SK-N-SH (cell line): Measurements from ENCODE around the gene ARF4. TPM values are rescaled to one million over a fixed set of nuclear protein-coding genes. Genes with fewer than 3 reads are reported as not detected.
"Not testable (repeated sequence)": the region's sequence is repeated elsewhere in the genome, so short reads cannot be mapped to it uniquely, and the experiment has no call there.

Experiments used
- CTCF ChIA-PET: fragments of 300-600, 350-600 bp; formaldehyde crosslinking; extraction: SDS; loops from one replicate; lab custom pipeline; 2021; lab: Yijun Ruan, JAX
- POLR2A ChIA-PET: fragments of 350-600 bp; sonication (Branson Sonifier 250); formaldehyde crosslinking; extraction: SDS; loops from one replicate; lab custom pipeline; 2020; ENCODE audit warnings: antibody characterized with exemption, inconsistent platforms; lab: Yijun Ruan, JAX
- DNase-seq: peaks from one replicate; pipeline ENCODE4 v3.0.0; 2012
- H2AFZ ChIP-seq: fragments of 200-600 bp; sonication (generic); 2 replicates; pipeline ENCODE4 v1.8.1; 2016; ENCODE audit warnings: antibody characterized with exemption, mild to moderate bottlenecking, low read depth
- H3F3A ChIP-seq: fragments of 200-600 bp; sonication (generic); replicated peaks from 2 replicates; pipeline ENCODE3; 2016; ENCODE audit warnings: antibody characterized with exemption, mild to moderate bottlenecking; ENCODE audit not compliant: insufficient read depth
- H3K27ac ChIP-seq, 2 experiments: fragments of 200-500 bp in 1 of 2; fragments of 200-600 bp in 1 of 2; sonication (Bioruptor generic) in 1 of 2; sonication (generic), shearing (Covaris generic) in 1 of 2; 2 replicates each; pipeline versions ENCODE4 v1.5.1 to v1.6.1; 2014 to 2016; ENCODE audit warnings: low read depth in 2 of 2, inconsistent platforms in 1 of 2, low read length in 1 of 2, mild to moderate bottlenecking in 1 of 2, mixed read lengths in 1 of 2
- H3K27me3 ChIP-seq: fragments of 200-600 bp; sonication (generic), shearing (Covaris generic); 2 replicates; pipeline ENCODE4 v1.6.1; 2016; ENCODE audit warnings: mixed run types; ENCODE audit not compliant: insufficient read depth
- H3K36me3 ChIP-seq, 2 experiments: fragments of 200-500 bp in 1 of 2; fragments of 200-600 bp in 1 of 2; sonication (Bioruptor generic) in 1 of 2; sonication (generic) in 1 of 2; replicated peaks in 1 of 2; 2 replicates each; pipeline versions ENCODE3 to v1.5.1; 2014 to 2016; ENCODE audit warnings: low read length in 1 of 2, mild to moderate bottlenecking in 1 of 2; ENCODE audit not compliant: insufficient read depth in 2 of 2, control insufficient read depth in 1 of 2
- H3K4me1 ChIP-seq, 2 experiments: fragments of 200-500 bp in 1 of 2; fragments of 200-600 bp in 1 of 2; sonication (Bioruptor generic) in 1 of 2; sonication (generic), shearing (Covaris generic) in 1 of 2; 2 replicates each; pipeline versions ENCODE4 v1.5.1 to v1.6.1; 2014 to 2016; ENCODE audit warnings: low read depth in 1 of 2, low read length in 1 of 2, mixed run types in 1 of 2; ENCODE audit not compliant: insufficient read depth in 2 of 2, control insufficient read depth in 1 of 2
- H3K4me2 ChIP-seq: fragments of 200-600 bp; sonication (generic), shearing (Covaris generic); 2 replicates; pipeline ENCODE4 v1.6.1; 2017; ENCODE audit warnings: mixed run types
- H3K4me3 ChIP-seq, 2 experiments: fragments of 200-500 bp in 1 of 2; fragments of 200-600 bp in 1 of 2; sonication (Bioruptor generic) in 1 of 2; sonication (generic), shearing (Covaris generic) in 1 of 2; 2 replicates each; pipeline versions ENCODE4 v1.5.1 to v1.8.1; 2014 to 2016; ENCODE audit warnings: low read depth in 2 of 2, inconsistent platforms in 1 of 2, low read length in 1 of 2, mild to moderate bottlenecking in 1 of 2, mixed read lengths in 1 of 2, moderate library complexity in 1 of 2
- H3K79me2 ChIP-seq: fragments of 200-600 bp; sonication (generic); 2 replicates; pipeline ENCODE4 v1.8.1; 2017; ENCODE audit warnings: mild to moderate bottlenecking; ENCODE audit not compliant: insufficient read depth
- H3K9ac ChIP-seq: fragments of 200-600 bp; sonication (generic); 2 replicates; pipeline ENCODE4 v1.6.1; 2017; ENCODE audit warnings: mixed run types
- H3K9me2 ChIP-seq: fragments of 200-600 bp; sonication (generic); 2 replicates; pipeline ENCODE4 v1.6.1; 2017; ENCODE audit warnings: mixed run types
- H3K9me3 ChIP-seq: fragments of 200-600 bp; sonication (generic); 2 replicates; pipeline ENCODE4 v1.6.1; 2017; ENCODE audit warnings: mixed run types, mild to moderate bottlenecking, moderate library complexity
- H4K20me1 ChIP-seq: fragments of 200-600 bp; sonication (generic); 2 replicates; pipeline ENCODE4 v1.6.1; 2017; ENCODE audit warnings: mild to moderate bottlenecking, mixed run types; ENCODE audit not compliant: insufficient read depth
- EZH2phosphoT487 ChIP-seq: fragments of 200-600 bp; sonication (generic); IDR thresholded peaks from 2 replicates; pipeline ENCODE4 v1.6.1; 2017; ENCODE audit warnings: low read depth, mixed run types, mild to moderate bottlenecking, antibody characterized with exemption, moderate library complexity, borderline replicate concordance
- FOSL2 ChIP-seq: IDR thresholded peaks from 2 replicates; pipeline ENCODE4 v1.4.0; 2012; ENCODE audit warnings: low read depth, mild to moderate bottlenecking, moderate library complexity, borderline replicate concordance
- FOXJ3 ChIP-seq: sonication (generic); formaldehyde crosslinking; IDR thresholded peaks from 2 replicates; pipeline ENCODE4 v1.5.1; 2020; ENCODE audit warnings: mild to moderate bottlenecking, missing genetic modification reagents
- FOXM1 ChIP-seq: IDR thresholded peaks from 2 replicates; pipeline ENCODE4 v1.4.0; 2012; ENCODE audit warnings: low read depth, mild to moderate bottlenecking
- RAD21 ChIP-seq: IDR thresholded peaks from 2 replicates; pipeline ENCODE4 v1.6.1; 2012; ENCODE audit warnings: mild to moderate bottlenecking, low read length
- RXRA ChIP-seq: IDR thresholded peaks from 2 replicates; pipeline ENCODE4 v1.4.0; 2012; ENCODE audit warnings: low read depth, mild to moderate bottlenecking, borderline replicate concordance
- WGBS: methylation state at CpG from one replicate; pipeline ENCODE4 v1.1.6; 2017; ENCODE audit warnings: low lambda C conversion rate; 5-methylcytosine and 5-hydroxymethylcytosine counted together
- polyA plus RNA-seq, 3 experiments: library from polyadenylated mRNA; depleted of rRNA; stranded (reverse); fragments of >200 nt; gene quantifications; 2 replicates each; pipeline ENCODE4 v1.2.3, GENCODE V29; 2012
- TF ChIP-seq, protein P1 (sequence below): fragments of 150-350 bp; IDR thresholded peaks from 2 replicates; pipeline ENCODE4 v1.6.1; 2016; ENCODE audit warnings: mild to moderate bottlenecking, low read depth, low read length
- TF ChIP-seq, protein P2 (sequence below): IDR thresholded peaks from 2 replicates; pipeline ENCODE4 v1.4.0; 2012; ENCODE audit warnings: low read depth
- TF ChIP-seq, protein P3 (sequence below): fragments of 200-600 bp; sonication (generic); IDR thresholded peaks from 2 replicates; pipeline ENCODE4 v1.6.1; 2017; ENCODE audit warnings: antibody characterized with exemption, mild to moderate bottlenecking, moderate library complexity
- TF ChIP-seq, protein P4 (sequence below): IDR thresholded peaks from 2 replicates; pipeline ENCODE4 v1.6.1; 2012; ENCODE audit warnings: mild to moderate bottlenecking, low read depth, low read length, moderate library complexity
- TF ChIP-seq, protein P5 (sequence below): IDR thresholded peaks from 2 replicates; pipeline ENCODE4 v1.4.0; 2012; ENCODE audit warnings: low read depth, borderline replicate concordance
- TF ChIP-seq, protein P6 (sequence below): IDR thresholded peaks from 2 replicates; pipeline ENCODE4; 2012

The ARF4 gene
- polyA plus RNA-seq, 1 of the 3 experiments (the other 2 are of a cell fraction): 150 TPM

DNA sequence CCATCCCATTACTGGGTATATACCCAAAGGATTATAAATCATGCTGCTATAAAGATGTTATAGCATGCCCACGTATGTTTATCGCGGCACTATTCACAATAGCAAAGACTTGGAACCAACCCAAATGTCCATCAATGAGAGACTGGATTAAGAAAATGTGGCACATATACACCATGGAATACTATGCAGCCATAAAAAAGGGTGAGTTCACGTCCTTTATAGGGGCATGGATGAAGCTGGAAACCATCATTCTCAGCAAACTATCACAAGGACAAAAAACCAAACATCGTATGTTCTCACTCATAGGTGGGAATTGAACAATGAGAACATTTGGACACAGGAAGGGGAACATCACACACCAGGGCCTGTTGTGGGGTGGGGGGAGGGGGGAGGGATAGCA lies 14.7 kb upstream of the ARF4 start:
- H3K9me2 ChIP-seq, H3K36me3 ChIP-seq, H3K27ac ChIP-seq, H3K27me3 ChIP-seq, H3K79me2 ChIP-seq, H3F3A ChIP-seq, DNase-seq, H3K9me3 ChIP-seq, H3K4me3 ChIP-seq, H3K9ac ChIP-seq, H3K4me2 ChIP-seq, H3K4me1 ChIP-seq, H4K20me1 ChIP-seq, H2AFZ ChIP-seq, CTCF ChIA-PET: not testable (repeated sequence)
- POLR2A ChIA-PET: interaction anchor here (1.0 kb wide), 1 partner anchor 14 kb away, joined by 3 read pairs; the partner anchor contains the start of gene ARF4
- 98% methylated on average over 5 of the region's 5 CpGs for WGBS

DNA sequence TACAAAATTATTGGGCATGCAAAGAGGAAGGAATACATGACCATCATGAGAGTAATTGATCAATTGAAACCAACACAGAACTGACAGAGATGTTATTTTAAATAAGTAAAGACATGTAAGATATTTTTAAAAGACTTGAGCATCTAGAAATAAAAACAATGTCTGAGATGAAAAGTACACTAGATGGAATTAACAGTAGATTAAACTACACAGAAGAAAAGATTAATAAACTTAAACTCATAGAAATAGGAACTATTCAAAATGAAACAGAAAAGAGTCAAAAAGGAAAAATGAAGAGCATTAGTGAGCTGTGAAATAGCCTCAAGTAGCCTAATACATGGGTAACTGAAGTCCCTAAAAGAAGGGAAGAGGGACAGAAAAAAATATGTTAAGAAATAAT lies 8.5 kb upstream of the ARF4 start:
- DNase-seq: no peak
- H3F3A ChIP-seq: no peaks in the 10 kb centered on the region
- H3K27me3 ChIP-seq: no peaks in the 10 kb centered on the region
- H3K4me2 ChIP-seq: no peak overlapping the region
- POLR2A ChIA-PET: no interaction called here
- H4K20me1 ChIP-seq: no peaks in the 10 kb centered on the region
- TF ChIP-seq FOSL2 (no peak), FOXJ3 (CRISPR knock-in tag) (no peak), EZH2phosphoT487 (no peak), RAD21 (no peak), FOXM1 (no peak), RXRA (no peak)
- TF ChIP-seq, protein P1, sequence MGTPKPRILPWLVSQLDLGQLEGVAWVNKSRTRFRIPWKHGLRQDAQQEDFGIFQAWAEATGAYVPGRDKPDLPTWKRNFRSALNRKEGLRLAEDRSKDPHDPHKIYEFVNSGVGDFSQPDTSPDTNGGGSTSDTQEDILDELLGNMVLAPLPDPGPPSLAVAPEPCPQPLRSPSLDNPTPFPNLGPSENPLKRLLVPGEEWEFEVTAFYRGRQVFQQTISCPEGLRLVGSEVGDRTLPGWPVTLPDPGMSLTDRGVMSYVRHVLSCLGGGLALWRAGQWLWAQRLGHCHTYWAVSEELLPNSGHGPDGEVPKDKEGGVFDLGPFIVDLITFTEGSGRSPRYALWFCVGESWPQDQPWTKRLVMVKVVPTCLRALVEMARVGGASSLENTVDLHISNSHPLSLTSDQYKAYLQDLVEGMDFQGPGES: no peak
- TF ChIP-seq, protein P2, sequence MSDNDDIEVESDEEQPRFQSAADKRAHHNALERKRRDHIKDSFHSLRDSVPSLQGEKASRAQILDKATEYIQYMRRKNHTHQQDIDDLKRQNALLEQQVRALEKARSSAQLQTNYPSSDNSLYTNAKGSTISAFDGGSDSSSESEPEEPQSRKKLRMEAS: no peak
- TF ChIP-seq, protein P3, sequence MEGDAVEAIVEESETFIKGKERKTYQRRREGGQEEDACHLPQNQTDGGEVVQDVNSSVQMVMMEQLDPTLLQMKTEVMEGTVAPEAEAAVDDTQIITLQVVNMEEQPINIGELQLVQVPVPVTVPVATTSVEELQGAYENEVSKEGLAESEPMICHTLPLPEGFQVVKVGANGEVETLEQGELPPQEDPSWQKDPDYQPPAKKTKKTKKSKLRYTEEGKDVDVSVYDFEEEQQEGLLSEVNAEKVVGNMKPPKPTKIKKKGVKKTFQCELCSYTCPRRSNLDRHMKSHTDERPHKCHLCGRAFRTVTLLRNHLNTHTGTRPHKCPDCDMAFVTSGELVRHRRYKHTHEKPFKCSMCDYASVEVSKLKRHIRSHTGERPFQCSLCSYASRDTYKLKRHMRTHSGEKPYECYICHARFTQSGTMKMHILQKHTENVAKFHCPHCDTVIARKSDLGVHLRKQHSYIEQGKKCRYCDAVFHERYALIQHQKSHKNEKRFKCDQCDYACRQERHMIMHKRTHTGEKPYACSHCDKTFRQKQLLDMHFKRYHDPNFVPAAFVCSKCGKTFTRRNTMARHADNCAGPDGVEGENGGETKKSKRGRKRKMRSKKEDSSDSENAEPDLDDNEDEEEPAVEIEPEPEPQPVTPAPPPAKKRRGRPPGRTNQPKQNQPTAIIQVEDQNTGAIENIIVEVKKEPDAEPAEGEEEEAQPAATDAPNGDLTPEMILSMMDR: no peak
- TF ChIP-seq, protein P4, sequence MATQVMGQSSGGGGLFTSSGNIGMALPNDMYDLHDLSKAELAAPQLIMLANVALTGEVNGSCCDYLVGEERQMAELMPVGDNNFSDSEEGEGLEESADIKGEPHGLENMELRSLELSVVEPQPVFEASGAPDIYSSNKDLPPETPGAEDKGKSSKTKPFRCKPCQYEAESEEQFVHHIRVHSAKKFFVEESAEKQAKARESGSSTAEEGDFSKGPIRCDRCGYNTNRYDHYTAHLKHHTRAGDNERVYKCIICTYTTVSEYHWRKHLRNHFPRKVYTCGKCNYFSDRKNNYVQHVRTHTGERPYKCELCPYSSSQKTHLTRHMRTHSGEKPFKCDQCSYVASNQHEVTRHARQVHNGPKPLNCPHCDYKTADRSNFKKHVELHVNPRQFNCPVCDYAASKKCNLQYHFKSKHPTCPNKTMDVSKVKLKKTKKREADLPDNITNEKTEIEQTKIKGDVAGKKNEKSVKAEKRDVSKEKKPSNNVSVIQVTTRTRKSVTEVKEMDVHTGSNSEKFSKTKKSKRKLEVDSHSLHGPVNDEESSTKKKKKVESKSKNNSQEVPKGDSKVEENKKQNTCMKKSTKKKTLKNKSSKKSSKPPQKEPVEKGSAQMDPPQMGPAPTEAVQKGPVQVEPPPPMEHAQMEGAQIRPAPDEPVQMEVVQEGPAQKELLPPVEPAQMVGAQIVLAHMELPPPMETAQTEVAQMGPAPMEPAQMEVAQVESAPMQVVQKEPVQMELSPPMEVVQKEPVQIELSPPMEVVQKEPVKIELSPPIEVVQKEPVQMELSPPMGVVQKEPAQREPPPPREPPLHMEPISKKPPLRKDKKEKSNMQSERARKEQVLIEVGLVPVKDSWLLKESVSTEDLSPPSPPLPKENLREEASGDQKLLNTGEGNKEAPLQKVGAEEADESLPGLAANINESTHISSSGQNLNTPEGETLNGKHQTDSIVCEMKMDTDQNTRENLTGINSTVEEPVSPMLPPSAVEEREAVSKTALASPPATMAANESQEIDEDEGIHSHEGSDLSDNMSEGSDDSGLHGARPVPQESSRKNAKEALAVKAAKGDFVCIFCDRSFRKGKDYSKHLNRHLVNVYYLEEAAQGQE: no peak
- TF ChIP-seq, protein P5, sequence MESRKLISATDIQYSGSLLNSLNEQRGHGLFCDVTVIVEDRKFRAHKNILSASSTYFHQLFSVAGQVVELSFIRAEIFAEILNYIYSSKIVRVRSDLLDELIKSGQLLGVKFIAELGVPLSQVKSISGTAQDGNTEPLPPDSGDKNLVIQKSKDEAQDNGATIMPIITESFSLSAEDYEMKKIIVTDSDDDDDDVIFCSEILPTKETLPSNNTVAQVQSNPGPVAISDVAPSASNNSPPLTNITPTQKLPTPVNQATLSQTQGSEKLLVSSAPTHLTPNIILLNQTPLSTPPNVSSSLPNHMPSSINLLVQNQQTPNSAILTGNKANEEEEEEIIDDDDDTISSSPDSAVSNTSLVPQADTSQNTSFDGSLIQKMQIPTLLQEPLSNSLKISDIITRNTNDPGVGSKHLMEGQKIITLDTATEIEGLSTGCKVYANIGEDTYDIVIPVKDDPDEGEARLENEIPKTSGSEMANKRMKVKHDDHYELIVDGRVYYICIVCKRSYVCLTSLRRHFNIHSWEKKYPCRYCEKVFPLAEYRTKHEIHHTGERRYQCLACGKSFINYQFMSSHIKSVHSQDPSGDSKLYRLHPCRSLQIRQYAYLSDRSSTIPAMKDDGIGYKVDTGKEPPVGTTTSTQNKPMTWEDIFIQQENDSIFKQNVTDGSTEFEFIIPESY: no peak
- TF ChIP-seq, protein P6, sequence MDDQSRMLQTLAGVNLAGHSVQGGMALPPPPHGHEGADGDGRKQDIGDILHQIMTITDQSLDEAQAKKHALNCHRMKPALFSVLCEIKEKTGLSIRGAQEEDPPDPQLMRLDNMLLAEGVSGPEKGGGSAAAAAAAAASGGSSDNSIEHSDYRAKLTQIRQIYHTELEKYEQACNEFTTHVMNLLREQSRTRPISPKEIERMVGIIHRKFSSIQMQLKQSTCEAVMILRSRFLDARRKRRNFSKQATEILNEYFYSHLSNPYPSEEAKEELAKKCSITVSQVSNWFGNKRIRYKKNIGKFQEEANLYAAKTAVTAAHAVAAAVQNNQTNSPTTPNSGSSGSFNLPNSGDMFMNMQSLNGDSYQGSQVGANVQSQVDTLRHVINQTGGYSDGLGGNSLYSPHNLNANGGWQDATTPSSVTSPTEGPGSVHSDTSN: no peak
- TF ChIP-seq, all 33 proteins: peak for 0
- no peak overlapping the region for H3K27ac ChIP-seq
- peaks cover 2 to 16% of the 10 kb centered on the region in 2 experiments for H3K36me3 ChIP-seq
- no peak overlapping the region for H3K9ac ChIP-seq
- H3K4me3 ChIP-seq: no peak overlapping the region
- no peaks in the 10 kb centered on the region for H3K9me2 ChIP-seq
- CTCF ChIA-PET: no interaction called here
- H3K9me3 ChIP-seq: no peaks in the 10 kb centered on the region
- H3K4me1 ChIP-seq: no peaks in the 10 kb centered on the region
- no peaks in the 10 kb centered on the region for H3K79me2 ChIP-seq
- no peak overlapping the region for H2AFZ ChIP-seq
